Measurements from ENCODE around the gene DYNLRB2. TPM values are rescaled to one million over a fixed set of nuclear protein-coding genes. Genes with fewer than 3 reads are reported as not detected.

DYNLRB2 gene
- total RNA-seq (2022; extraction: Qiagen RNA extraction): not detected in 5 replicates

GRCh38 chr16:80540516-80541305, at the start of gene DYNLRB2:
TSS of gene DYNLRB2 (plus strand) at chr16:80540993. CDS start at chr16:80541077, 84 bp downstream.

